HG02763 (cell line): ENCODE measurements around the gene HERC2.
"Not testable (repeated sequence)": the region's sequence is repeated elsewhere in the genome, so short reads cannot be mapped to it uniquely, and the experiment has no call there.

Source experiments
- ATAC-seq: cut with Tn5 transposase; IDR thresholded peaks from one replicate; pipeline ENCODE4 v1.9.1; 2021; ENCODE audit warnings: mild to moderate bottlenecking, moderate library complexity; ENCODE audit not compliant: unreplicated experiment

The HERC2 gene

DNA sequence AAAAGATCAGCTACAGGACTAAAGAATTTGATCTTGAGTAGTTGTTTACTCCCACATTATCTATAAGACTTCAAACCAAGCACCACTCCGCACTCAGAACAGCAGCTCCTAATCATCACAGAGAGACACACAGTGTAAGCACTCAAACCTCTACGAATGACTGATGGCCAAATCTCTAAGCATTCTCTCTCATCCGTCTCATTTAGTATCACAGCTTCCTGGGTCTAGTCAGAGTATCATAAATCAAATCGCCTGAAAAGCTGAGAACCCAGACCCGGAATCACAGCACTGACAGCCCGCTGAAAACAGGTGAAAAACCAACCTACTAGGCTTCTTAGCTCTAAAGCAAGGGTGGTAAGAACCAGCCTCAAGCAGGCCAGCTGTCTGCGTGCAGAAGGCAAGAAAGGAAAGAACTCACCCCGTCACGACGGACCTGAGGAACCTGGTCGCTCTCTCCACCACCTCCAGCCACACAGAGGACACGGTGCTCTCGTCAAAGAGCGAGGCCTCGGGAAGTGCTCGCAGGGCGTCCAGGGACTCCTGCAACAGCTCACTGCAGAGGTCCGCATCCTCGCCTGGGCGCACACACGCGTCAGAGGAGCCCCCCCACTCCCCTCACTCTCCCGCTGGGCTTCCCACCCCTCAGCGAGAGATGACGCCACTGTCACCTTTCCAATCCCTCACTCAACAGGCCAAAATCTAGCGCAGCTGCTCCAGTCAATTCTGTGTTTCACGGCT, 47.9 kb downstream of the HERC2 start:
- ATAC-seq: no peak

GRCh38 chr15:28273468-28273867, 48.5 kb downstream of the HERC2 start:
- ATAC-seq: no peak

DNA sequence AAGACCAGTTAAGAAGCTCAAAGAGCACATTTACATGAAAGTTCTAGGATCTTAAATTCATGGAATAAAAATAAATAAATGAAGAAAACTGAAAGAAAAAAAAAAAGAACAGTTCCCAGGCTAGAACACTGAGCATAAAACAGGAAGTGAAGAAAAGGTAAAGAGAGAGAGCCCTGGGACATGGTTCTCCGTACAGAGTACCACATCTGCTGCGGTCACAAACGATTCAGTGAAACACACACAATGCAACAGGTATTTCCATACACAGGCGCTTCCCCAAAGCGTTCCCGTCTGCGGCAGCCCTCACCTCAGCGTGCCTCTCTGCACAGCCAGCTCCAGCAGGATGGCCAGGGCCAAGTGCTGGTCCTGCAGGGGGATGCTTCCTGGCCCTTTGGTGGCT, 49.4 kb downstream of the HERC2 start:
- no peak for ATAC-seq

DNA sequence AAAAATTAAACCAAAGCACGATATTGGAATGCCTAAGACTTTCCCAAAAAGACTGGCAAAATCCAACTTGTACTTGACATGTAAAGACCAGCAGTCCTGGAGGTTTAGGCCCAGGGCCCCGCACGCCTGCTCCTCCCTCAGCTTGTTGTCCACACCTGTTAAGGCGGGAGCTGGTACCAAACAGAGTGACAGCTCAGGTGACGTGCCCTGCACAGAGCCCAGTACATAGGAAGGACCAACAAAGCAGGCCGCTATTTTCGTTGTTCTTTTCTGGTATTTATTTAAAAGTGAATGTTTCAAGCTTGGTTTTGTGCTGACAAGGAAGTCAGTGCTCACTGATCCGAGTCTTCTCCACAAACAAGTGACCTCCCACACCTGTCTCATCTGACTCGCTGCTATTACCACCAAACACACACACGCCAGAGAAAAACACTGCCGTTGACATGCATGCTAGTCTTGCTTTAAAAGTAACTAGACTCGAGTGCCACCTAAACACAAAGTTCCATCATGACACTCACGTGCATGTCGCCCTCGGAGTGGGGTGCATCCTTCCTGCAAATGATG, 50.2 kb downstream of the HERC2 start:
- no peak for ATAC-seq

GRCh38 chr15:28269097-28269496, 52.9 kb downstream of the HERC2 start:
- no peak for ATAC-seq

DNA sequence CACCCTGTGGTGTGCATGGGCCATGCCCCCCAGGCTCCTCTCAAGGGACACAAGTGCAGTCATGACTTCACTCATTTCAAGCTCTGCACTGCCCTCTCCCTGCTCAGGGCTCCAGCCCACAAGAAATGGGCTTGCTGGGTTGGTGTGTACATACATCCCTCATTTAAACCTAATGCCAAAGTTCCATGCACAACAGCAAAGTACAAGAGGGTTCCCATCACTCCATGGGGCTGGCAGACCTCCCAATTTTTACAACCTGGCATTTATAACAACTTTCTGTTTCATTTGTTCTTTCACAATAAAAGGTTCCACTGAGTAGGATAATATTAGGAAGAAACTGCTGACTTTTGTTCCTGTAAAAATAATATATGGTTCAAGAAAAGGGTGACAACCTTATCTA, 54.3 kb downstream of the HERC2 start:
- ATAC-seq: no peak

DNA sequence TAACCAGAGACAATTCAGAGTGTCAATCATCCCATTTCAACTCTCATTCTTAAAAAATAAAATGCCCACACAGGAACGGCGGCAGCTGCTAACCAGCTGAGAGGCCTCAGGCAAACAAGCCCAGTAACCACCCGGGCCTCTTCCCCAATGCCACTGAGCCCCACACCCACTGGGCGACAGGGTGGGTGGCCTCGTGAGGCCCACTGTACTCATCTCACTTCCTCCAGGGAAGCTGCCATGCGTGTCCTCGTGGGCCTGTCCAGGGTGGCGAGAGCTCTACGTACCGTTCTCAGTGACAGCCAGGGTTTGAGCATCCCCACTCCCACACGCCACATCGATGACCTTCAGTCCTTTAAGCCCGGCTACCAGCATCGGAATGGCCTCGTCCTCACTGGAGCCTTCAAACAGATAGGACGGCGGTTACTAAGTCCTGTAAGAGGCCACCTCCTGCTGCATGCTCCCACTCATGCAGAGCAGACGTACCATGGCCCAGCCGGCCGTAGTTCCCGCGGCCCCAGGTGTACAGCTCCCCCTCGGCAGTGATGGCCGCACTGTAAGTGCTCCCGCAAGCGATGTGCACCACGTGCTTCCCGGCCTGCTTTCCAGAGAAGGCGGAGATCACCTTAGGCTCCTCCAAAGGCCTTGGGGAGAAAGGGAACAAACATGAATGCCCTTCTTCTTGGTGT, 56.5 kb downstream of the HERC2 start:
- no peak for ATAC-seq

- no peak for ATAC-seq
Measured at GRCh38 chr15:28264166-28264565, 57.8 kb downstream of the HERC2 start.

- ATAC-seq: no peak
Measured at GRCh38 chr15:28262438-28262837, 59.5 kb downstream of the HERC2 start.

- ATAC-seq: no peak
Measured at GRCh38 chr15:28260722-28261121, 61.3 kb downstream of the HERC2 start.

DNA sequence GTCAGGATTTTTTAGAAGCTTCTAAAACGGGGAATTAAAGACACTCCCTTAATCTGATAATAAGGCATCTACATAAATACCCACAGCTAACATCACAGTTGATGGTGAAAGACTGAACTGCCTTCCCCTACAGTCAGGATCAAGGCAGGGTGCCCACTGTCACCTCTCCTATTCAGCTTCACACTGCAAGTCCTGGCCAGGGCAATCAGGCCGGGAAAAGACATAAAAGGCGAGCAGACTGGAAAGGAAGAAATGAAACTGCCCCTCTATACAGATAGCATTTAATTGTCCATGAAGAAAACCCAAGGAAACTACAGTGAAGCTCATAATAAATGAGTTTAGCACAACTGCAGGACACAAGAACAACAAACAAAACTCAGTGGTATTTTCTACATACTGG, 61.7 kb downstream of the HERC2 start:
- ATAC-seq: no peak

GRCh38 chr15:28255965-28256364, 66.0 kb downstream of the HERC2 start:
- ATAC-seq: no peak

DNA sequence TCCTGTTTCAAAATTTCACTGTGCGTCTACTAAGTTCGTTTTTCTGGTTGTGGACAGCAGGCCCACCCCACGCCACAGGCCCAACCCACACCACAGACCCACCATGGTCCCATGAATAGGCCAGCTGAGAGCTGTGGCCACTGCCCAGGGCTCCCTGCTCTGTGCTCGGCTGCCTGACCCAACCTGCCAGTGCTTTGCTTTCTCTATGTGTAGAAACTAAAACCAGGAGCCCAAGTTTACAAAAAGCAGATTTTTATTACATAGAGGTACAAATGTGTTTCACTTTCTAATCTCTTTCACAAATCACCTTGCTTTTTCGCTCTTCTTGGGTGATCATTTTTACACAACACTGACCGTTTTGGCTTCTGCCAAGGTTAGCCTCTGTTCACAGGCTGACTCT, 69.1 kb downstream of the HERC2 start:
- no peak for ATAC-seq

DNA sequence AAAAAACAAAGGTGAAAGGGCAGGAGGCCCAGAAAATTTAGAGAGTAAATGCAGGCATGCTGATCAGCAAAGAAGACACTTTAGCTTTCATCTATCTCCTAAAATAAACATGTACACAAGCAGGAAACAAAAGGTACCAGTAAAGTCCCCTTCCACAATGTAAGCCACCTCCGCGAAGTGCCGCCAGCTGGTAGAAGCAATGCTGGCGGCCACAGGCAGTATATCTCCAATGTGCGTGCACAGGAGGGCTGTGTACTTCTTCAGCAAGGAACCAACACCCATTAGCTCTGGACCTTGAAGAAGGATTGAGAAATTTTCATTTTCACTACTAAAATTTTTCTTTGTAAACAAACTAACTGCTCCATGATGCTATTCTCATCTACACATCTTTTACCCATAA, 75.4 kb downstream of the HERC2 start:
- no peak for ATAC-seq

DNA sequence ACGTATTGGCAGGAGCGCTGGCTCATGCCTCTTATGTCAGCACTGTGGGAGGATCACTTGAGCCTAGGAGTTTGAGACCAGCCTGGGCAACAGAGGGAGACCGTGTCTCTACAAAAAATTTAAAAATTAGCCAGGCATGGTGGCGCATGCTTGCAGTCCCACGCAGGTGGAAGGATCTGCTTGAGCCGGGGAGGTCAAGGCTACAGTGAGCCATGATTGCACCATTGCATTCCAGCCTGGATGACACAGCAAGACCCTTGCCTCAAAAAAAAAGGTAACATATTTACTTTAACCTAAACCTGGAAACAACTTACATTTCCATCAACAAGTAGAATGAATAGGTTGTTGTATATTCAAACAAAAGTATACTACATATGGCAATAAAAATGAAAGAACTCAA, 78.1 kb downstream of the HERC2 start:
- ATAC-seq: no peak

GRCh38 chr15:28243399-28243798, 78.6 kb downstream of the HERC2 start:
- no peak for ATAC-seq

GRCh38 chr15:28238296-28238695, 83.7 kb downstream of the HERC2 start:
- ATAC-seq: not testable (repeated sequence)

DNA sequence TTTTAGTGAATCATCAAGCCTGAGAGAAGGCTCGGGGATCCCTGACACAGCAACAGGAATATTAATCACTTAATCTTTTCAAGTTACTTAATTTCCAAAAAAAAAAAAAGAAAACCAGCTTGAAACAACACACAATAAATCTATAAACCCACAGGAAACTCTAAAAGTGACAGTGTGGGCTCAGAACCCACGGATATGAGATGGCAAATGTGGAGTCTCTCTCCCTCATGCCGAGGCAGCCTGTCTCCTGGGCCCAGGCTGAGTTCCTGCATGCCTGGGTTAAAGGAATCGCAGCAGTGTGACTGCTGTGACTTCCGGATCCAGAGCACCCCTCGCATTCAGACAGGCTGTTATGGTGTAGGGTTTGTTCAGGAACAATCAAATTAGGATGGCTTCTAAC, 90.2 kb downstream of the HERC2 start:
- ATAC-seq: not testable (repeated sequence)

DNA sequence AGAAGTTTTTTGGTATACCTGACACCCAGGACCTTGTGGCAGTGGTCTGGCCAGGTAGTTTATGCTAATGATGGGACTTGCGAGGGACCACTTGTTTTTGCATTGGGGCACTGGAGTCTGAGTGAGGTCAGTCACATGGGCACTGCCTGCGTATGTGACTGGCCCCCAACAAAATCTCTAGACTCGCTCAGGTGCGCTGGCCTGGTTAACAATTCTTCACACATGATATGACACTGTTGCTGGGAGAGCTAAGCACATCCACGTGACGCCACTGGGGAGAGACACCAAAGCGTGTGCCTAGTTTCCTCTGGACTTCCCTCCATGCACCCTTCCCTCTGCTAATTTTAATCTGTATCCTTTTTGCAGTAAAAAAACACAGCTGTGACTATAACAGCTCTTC, 90.6 kb downstream of the HERC2 start:
- ATAC-seq: not testable (repeated sequence)

DNA sequence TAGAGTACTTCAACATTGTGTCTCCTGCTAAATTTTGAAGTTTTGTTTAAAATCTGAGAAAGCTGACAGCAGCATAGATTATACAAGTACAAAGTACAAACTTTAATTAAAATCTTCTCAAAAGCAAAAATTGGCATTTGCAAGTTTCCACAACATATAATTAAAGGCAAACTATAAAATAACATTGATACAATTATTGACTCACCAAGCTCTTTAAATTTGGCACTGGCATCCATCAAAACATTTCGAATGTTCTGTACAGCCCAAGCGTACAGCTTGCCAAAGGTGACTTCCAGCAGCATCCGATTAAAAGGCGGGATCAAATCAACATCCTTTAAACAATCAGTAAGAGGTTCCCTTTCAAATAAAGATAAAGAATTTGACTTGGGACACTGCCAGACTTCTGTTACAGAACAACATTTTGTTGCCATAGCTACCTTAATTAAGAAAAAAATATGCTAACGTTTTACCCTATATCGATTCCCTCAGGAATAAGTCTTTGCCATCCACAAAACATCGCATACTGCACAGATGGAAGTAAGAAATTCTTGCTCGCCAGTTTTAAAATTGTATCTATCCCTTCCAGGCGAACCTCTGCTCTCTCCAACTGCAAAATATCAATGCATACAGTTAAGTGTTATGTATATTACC, 92.9 kb downstream of the HERC2 start:
- not testable (repeated sequence) for ATAC-seq

GRCh38 chr15:28228096-28228495, 93.9 kb downstream of the HERC2 start:
- ATAC-seq: no peak

DNA sequence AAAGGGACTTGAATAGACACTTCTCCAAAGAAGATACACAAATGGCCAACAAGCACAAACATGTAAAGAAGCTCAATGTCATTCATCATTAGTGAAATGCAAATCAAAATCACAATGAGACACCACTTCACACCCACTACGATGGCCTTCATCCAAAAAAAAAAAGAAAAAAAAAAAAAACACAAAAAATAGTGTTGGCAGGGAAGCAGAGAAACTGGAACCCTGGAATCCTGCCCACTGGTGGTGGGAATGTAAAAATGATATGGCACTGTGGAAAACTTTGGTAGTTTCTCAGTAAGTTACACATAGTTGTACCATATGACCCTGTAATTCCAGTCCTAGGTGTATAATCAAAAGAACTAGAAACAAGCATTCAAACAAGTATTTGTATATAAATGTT, 94.7 kb downstream of the HERC2 start:
- ATAC-seq: not testable (repeated sequence)
